ENCODE data around the gene VTI1A. TPM values are rescaled to one million over a fixed set of nuclear protein-coding genes. Genes with fewer than 3 reads are reported as not detected.

VTI1A gene
- total and polyA plus RNA-seq, 4 donors, result 23.5 to 46.7 (median 34.3) TPM

GRCh38 chr10:112741830-112742402, 294.9 kb downstream of the VTI1A start:
- no CpG with 5 or more reads among the region's 3 CpGs for WGBS (ENCODE audit: insufficient coverage)
- H3K36me3 ChIP-seq (ENCODE audit: control insufficient read depth, insufficient read depth, low read length), result no peaks in the 10 kb centered on the region
- no peaks in the 10 kb centered on the region for H3K9me3 ChIP-seq (ENCODE audit: control insufficient read depth, insufficient read depth, low read length)
- no peak for DNase-seq (ENCODE audit: low read depth in 4 of 6, low spot score in 6 of 6)
- H3K4me3 ChIP-seq (ENCODE audit: low read depth, low read length), result no peak overlapping the region
- H3K27ac ChIP-seq (ENCODE audit: low read depth, low read length), result no peak overlapping the region
- H3K4me1 ChIP-seq (ENCODE audit: control insufficient read depth, insufficient read depth, low read length), result no peaks in the 10 kb centered on the region
- H3K27me3 ChIP-seq (ENCODE audit: control insufficient read depth, insufficient read depth, low read length), result no peaks in the 10 kb centered on the region

- no peaks in the 10 kb centered on the region for H3K4me1 ChIP-seq (ENCODE audit: control insufficient read depth, insufficient read depth, low read length)
- no peak overlapping the region for H3K27ac ChIP-seq (ENCODE audit: low read depth, low read length)
- no peaks in the 10 kb centered on the region for H3K36me3 ChIP-seq (ENCODE audit: control insufficient read depth, insufficient read depth, low read length)
- no peak overlapping the region for H3K4me3 ChIP-seq (ENCODE audit: low read depth, low read length)
- DNase-seq (ENCODE audit: low read depth in 4 of 6, low spot score in 6 of 6), result no peak
- 96% methylated on average over 6 of the region's 12 CpGs for WGBS (ENCODE audit: insufficient coverage)
- H3K9me3 ChIP-seq (ENCODE audit: control insufficient read depth, insufficient read depth, low read length), result no peaks in the 10 kb centered on the region
- no peaks in the 10 kb centered on the region for H3K27me3 ChIP-seq (ENCODE audit: control insufficient read depth, insufficient read depth, low read length)
These were observed 297.4 kb downstream of the VTI1A start for GRCh38 chr10:112744181-112745096.

- no peaks in the 10 kb centered on the region for H3K9me3 ChIP-seq (ENCODE audit: control insufficient read depth, insufficient read depth, low read length)
- DNase-seq (ENCODE audit: low read depth in 4 of 6, low spot score in 6 of 6), result no peak
- no peak overlapping the region for H3K4me3 ChIP-seq (ENCODE audit: low read depth, low read length)
- H3K27ac ChIP-seq (ENCODE audit: low read depth, low read length), result no peak overlapping the region
- WGBS (ENCODE audit: insufficient coverage), result 69% methylated on average over 7 of the region's 7 CpGs
- H3K27me3 ChIP-seq (ENCODE audit: control insufficient read depth, insufficient read depth, low read length), result no peaks in the 10 kb centered on the region
- no peaks in the 10 kb centered on the region for H3K4me1 ChIP-seq (ENCODE audit: control insufficient read depth, insufficient read depth, low read length)
- no peaks in the 10 kb centered on the region for H3K36me3 ChIP-seq (ENCODE audit: control insufficient read depth, insufficient read depth, low read length)
These were observed 299.3 kb downstream of the VTI1A start for GRCh38 chr10:112746329-112746728.

DNA sequence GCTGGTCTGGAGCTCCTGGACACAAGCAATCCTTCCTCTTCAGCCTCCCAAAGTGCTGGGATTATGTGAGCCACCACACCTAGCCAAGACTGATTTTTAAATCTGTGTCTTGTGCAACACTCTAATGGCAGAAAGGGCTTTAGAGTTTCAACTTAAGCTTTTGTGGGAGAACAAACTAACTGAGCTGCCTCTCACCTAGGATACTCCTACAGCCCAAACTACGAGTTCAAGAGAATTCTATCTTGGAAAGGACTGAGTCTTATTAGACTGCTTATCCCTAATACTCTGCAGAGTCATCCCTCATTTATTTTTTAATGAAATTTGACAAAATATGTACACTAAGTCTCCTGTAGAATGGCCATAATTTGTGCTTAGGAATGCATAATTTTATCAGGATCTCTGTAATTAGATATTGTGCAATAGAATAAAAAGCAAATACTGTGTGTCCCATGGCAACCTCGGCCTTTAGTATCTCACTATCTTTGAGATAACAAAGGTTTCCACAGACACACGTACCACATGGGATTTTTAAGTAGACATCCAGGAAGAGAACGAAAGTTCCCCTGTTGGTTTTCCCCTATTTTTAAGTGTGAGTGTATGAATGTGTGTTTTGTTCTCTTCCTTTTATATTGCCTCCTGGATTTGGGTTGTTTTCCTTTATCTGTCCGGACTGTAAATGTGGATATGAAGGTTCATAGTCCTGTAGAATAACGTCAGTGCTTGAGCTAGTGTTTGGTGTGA, 303.6 kb downstream of the VTI1A start:
- no peak for DNase-seq (ENCODE audit: low read depth in 4 of 6, low spot score in 6 of 6)
- peaks cover 16% of the 10 kb centered on the region for H3K4me1 ChIP-seq (ENCODE audit: control insufficient read depth, insufficient read depth, low read length)
- no peaks in the 10 kb centered on the region for H3K27me3 ChIP-seq (ENCODE audit: control insufficient read depth, insufficient read depth, low read length)
- H3K4me3 ChIP-seq (ENCODE audit: low read depth, low read length), result no peak overlapping the region
- WGBS (ENCODE audit: insufficient coverage), result 67% methylated on average over 2 of the region's 6 CpGs
- H3K9me3 ChIP-seq (ENCODE audit: control insufficient read depth, insufficient read depth, low read length), result no peaks in the 10 kb centered on the region
- H3K36me3 ChIP-seq (ENCODE audit: control insufficient read depth, insufficient read depth, low read length), result no peaks in the 10 kb centered on the region
- H3K27ac ChIP-seq (ENCODE audit: low read depth, low read length), result no peak overlapping the region

DNA sequence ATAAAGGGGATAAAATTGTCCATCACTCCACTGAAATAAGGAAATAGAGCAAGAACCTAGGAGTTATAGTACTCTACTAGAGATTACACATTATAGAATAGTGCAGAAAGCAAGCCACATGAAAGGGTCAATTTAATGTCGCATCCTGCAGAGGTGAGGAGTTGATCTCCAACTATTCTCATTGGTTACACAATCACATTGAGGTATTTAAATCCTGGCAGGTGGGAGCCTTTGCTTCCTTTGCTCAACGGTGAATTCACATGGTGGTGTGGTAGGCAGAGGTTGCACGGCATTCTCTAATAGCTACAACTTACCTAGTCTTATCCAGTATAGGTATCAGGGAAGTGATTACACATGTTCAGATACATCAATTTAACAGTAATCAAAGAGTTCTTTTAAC, 304.6 kb downstream of the VTI1A start:
- Histone ChIP-seq H3K27me3 (ENCODE audit: control insufficient read depth, insufficient read depth, low read length) (no peaks in the 10 kb centered on the region), H3K9me3 (ENCODE audit: control insufficient read depth, insufficient read depth, low read length) (no peaks in the 10 kb centered on the region), H3K4me1 (ENCODE audit: control insufficient read depth, insufficient read depth, low read length) (peaks cover 24% of the 10 kb centered on the region), H3K4me3 (ENCODE audit: low read depth, low read length) (no peak overlapping the region), H3K27ac (ENCODE audit: low read depth, low read length) (no peak overlapping the region), H3K36me3 (ENCODE audit: control insufficient read depth, insufficient read depth, low read length) (no peaks in the 10 kb centered on the region)
- WGBS (ENCODE audit: insufficient coverage), result no CpG with 5 or more reads among the region's 3 CpGs
- DNase-seq (ENCODE audit: low read depth in 4 of 6, low spot score in 6 of 6), result no peak

DNA sequence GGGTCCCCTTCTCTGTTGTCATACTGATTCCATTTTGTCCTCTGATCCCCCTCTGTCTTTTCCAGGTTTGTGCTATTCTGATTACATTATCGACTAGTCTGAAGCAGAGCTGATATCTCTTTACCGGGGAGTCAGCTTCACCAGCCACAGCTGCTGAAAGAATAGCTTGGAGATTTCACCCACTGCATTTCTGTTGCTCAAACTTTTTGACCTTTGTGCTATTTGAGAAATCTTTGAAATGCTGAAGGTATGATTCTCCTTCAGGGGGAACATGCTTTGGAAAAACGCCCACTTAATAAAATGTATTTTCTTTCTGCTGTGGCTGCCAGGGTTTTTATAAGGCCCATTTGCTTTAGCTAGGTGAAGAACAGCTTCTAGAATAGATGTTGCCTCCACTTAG, 305.3 kb downstream of the VTI1A start:
- H3K4me1 ChIP-seq (ENCODE audit: control insufficient read depth, insufficient read depth, low read length), result peaks cover 27% of the 10 kb centered on the region
- WGBS (ENCODE audit: insufficient coverage), result 100% methylated on average over 2 of the region's 3 CpGs
- H3K36me3 ChIP-seq (ENCODE audit: control insufficient read depth, insufficient read depth, low read length), result no peaks in the 10 kb centered on the region
- no peak overlapping the region for H3K27ac ChIP-seq (ENCODE audit: low read depth, low read length)
- no peak overlapping the region for H3K4me3 ChIP-seq (ENCODE audit: low read depth, low read length)
- no peak for DNase-seq (ENCODE audit: low read depth in 4 of 6, low spot score in 6 of 6)
- no peaks in the 10 kb centered on the region for H3K9me3 ChIP-seq (ENCODE audit: control insufficient read depth, insufficient read depth, low read length)
- no peaks in the 10 kb centered on the region for H3K27me3 ChIP-seq (ENCODE audit: control insufficient read depth, insufficient read depth, low read length)

GRCh38 chr10:112753961-112754411, 307.0 kb downstream of the VTI1A start:
- no peak for DNase-seq (ENCODE audit: low read depth in 4 of 6, low spot score in 6 of 6)
- Histone ChIP-seq H3K27me3 (ENCODE audit: control insufficient read depth, insufficient read depth, low read length) (no peaks in the 10 kb centered on the region), H3K36me3 (ENCODE audit: control insufficient read depth, insufficient read depth, low read length) (no peaks in the 10 kb centered on the region), H3K4me3 (ENCODE audit: low read depth, low read length) (no peak overlapping the region), H3K9me3 (ENCODE audit: control insufficient read depth, insufficient read depth, low read length) (no peaks in the 10 kb centered on the region), H3K4me1 (ENCODE audit: control insufficient read depth, insufficient read depth, low read length) (peaks cover 29% of the 10 kb centered on the region), H3K27ac (ENCODE audit: low read depth, low read length) (no peak overlapping the region)
- WGBS (ENCODE audit: insufficient coverage), result 56% methylated on average over 7 of the region's 10 CpGs

- Histone ChIP-seq H3K4me1 (ENCODE audit: control insufficient read depth, insufficient read depth, low read length) (peaks cover 29% of the 10 kb centered on the region), H3K36me3 (ENCODE audit: control insufficient read depth, insufficient read depth, low read length) (no peaks in the 10 kb centered on the region), H3K9me3 (ENCODE audit: control insufficient read depth, insufficient read depth, low read length) (no peaks in the 10 kb centered on the region), H3K27ac (ENCODE audit: low read depth, low read length) (no peak overlapping the region), H3K27me3 (ENCODE audit: control insufficient read depth, insufficient read depth, low read length) (no peaks in the 10 kb centered on the region), H3K4me3 (ENCODE audit: low read depth, low read length) (no peak overlapping the region)
- WGBS (ENCODE audit: insufficient coverage), result 44% methylated on average over 3 of the region's 12 CpGs
- peak in 3 of 6 donors; percentile 59 to 91 (median 83) for DNase-seq (ENCODE audit: low read depth in 4 of 6, low spot score in 6 of 6)
These were observed 308.6 kb downstream of the VTI1A start for GRCh38 chr10:112755446-112756234.

GRCh38 chr10:112756235-112756527, 309.2 kb downstream of the VTI1A start:
- H3K4me3 ChIP-seq (ENCODE audit: low read depth, low read length), result no peak overlapping the region
- no peak overlapping the region for H3K27ac ChIP-seq (ENCODE audit: low read depth, low read length)
- DNase-seq (ENCODE audit: low read depth in 4 of 6, low spot score in 6 of 6), result peak in 1 of 6 donors; percentile 48
- 30% methylated on average over 5 of the region's 7 CpGs for WGBS (ENCODE audit: insufficient coverage)
- H3K27me3 ChIP-seq (ENCODE audit: control insufficient read depth, insufficient read depth, low read length), result no peaks in the 10 kb centered on the region
- H3K9me3 ChIP-seq (ENCODE audit: control insufficient read depth, insufficient read depth, low read length), result no peaks in the 10 kb centered on the region
- peaks cover 29% of the 10 kb centered on the region for H3K4me1 ChIP-seq (ENCODE audit: control insufficient read depth, insufficient read depth, low read length)
- no peaks in the 10 kb centered on the region for H3K36me3 ChIP-seq (ENCODE audit: control insufficient read depth, insufficient read depth, low read length)

Data from spinal cord (tissue), 10 donors.